GM18870 (cell line): Measurements from ENCODE around the gene APCDD1L.
"Not testable (repeated sequence)": the region's sequence is repeated elsewhere in the genome, so short reads cannot be mapped to it uniquely, and the experiment has no call there.

ENCODE experiments used
- ATAC-seq: cut with Tn5 transposase; IDR thresholded peaks from one replicate; pipeline ENCODE4 v1.9.1; 2021; ENCODE audit warnings: moderate library complexity; ENCODE audit not compliant: unreplicated experiment

APCDD1L gene

GRCh38 chr20:58446960-58447265 lies 68.3 kb downstream of the APCDD1L start:
- ATAC-seq, result no peak

- ATAC-seq, result no peak
Measured at GRCh38 chr20:58446264-58446959, 68.8 kb downstream of the APCDD1L start.

GRCh38 chr20:58444746-58445255 lies 70.4 kb downstream of the APCDD1L start:
- no peak for ATAC-seq

- no peak for ATAC-seq
Measured at GRCh38 chr20:58441723-58442122, 73.5 kb downstream of the APCDD1L start.

GRCh38 chr20:58440021-58440767 lies 75.0 kb downstream of the APCDD1L start:
- ATAC-seq, result no peak

GRCh38 chr20:58438970-58439808 lies 76.0 kb downstream of the APCDD1L start:
- ATAC-seq, result no peak

- ATAC-seq, result peak; percentile 77
Measured at GRCh38 chr20:58436868-58437645, 78.1 kb downstream of the APCDD1L start.

GRCh38 chr20:58435237-58435636 lies 80.0 kb downstream of the APCDD1L start:
- ATAC-seq, result no peak

- ATAC-seq, result no peak
Measured at GRCh38 chr20:58434326-58434725, 80.9 kb downstream of the APCDD1L start.

GRCh38 chr20:58433759-58434158 lies 81.4 kb downstream of the APCDD1L start:
- no peak for ATAC-seq

- ATAC-seq, result no peak
Measured at GRCh38 chr20:58433029-58433647, 82.1 kb downstream of the APCDD1L start.

GRCh38 chr20:58432186-58432954 lies 82.8 kb downstream of the APCDD1L start:
- ATAC-seq, result no peak

GRCh38 chr20:58431134-58431533 lies 84.1 kb downstream of the APCDD1L start:
- ATAC-seq, result no peak

- no peak for ATAC-seq
Measured at GRCh38 chr20:58429303-58429702, 85.9 kb downstream of the APCDD1L start.

GRCh38 chr20:58428364-58428763 lies 86.8 kb downstream of the APCDD1L start:
- no peak for ATAC-seq

GRCh38 chr20:58427571-58427970 lies 87.6 kb downstream of the APCDD1L start:
- ATAC-seq, result not testable (repeated sequence)

GRCh38 chr20:58424218-58424969 lies 90.8 kb downstream of the APCDD1L start:
- ATAC-seq, result no peak

GRCh38 chr20:58421497-58421850 lies 93.7 kb downstream of the APCDD1L start:
- no peak for ATAC-seq
